ENCODE results near the gene DOCK9. TPM values are rescaled to one million over a fixed set of nuclear protein-coding genes. Genes with fewer than 3 reads are reported as not detected.

DOCK9 gene
- total RNA-seq, 2 experiments from 2014 or later, result 31.9 to 33.5 TPM

GRCh38 chr13:98930151-98930591, 47.7 kb downstream of the DOCK9 start:
- Mint-ChIP-seq H3K4me3 (peak overlapping the region; percentile 71), H3K27ac (peak overlapping the region; percentile 86), H3K9me3 (peaks cover 16% of the 10 kb centered on the region), H3K27me3 (no peaks in the 10 kb centered on the region), H3K4me1 (peaks cover 8% of the 10 kb centered on the region), H3K36me3 (peaks cover 33% of the 10 kb centered on the region)
- no peak for DNase-seq

DNA sequence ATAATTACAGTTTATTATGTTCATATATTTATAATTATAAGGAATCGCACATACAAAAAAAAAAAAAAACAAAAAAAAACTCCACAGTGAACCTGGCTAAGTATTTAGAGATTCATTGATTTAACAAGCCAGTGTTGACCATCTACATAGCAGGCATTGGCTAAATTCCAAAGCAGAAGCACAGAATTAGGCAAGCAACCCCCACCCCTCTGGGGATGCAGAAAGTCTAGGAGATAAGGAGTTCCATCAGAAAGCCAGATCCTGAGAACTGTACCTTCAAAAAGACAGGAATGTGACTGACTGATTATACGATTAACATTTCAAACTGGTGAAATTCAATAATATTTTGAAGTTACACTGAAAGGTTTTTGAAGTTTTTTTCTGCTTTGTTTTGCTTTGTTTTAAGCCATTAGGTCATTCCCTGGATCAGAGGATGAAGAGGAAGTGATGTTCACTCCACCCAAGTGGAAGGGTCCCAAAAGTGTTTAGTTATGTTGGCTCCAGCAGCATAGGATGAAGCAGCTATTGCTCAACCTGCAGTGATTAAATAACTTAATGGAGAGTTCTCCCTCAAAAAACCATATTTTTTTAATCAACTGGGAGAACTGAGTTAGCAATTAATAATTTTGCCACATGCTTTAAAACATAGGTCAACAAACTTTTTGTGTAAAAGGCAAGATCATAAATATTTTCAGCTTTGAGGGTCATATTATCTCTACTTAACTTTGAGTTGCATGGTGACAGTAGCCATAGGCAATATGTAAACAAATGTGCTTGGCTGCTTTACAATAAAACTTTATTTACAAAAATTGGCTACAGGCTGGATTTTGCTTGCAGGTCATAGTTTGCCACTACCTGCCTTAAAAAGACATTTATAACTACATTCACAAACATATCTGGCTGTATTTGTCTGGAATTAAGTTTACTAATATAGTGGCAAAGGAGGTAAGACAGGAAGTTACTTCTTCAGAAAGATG, 49.6 kb downstream of the DOCK9 start:
- Mint-ChIP-seq H3K27ac (no peak overlapping the region), H3K4me1 (peaks cover 8% of the 10 kb centered on the region), H3K9me3 (peaks cover under 1% of the 10 kb centered on the region), H3K27me3 (no peaks in the 10 kb centered on the region), H3K4me3 (no peak overlapping the region), H3K36me3 (peaks cover 24% of the 10 kb centered on the region)
- no peak for DNase-seq

DNA sequence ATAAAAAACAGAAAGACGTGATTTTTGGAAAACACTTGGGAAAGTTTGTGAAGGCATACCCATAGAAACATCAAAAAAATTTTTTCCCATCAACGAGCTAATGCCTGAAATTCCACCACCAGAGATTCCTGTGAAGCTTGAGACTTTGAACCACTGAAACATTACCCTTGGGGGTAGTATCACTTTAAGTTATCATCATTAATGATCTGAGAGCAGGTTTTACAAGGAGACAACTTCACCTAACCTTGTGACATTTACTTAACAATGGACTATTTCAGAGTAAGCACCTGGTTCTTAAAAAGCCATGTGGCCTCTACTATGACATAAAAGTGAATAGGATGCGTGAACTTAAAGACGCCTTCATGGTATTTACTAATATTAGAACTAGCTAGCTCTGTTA, 51.9 kb downstream of the DOCK9 start:
- peaks cover 8% of the 10 kb centered on the region for H3K4me1 Mint-ChIP-seq
- no peak overlapping the region for H3K27ac Mint-ChIP-seq

DNA sequence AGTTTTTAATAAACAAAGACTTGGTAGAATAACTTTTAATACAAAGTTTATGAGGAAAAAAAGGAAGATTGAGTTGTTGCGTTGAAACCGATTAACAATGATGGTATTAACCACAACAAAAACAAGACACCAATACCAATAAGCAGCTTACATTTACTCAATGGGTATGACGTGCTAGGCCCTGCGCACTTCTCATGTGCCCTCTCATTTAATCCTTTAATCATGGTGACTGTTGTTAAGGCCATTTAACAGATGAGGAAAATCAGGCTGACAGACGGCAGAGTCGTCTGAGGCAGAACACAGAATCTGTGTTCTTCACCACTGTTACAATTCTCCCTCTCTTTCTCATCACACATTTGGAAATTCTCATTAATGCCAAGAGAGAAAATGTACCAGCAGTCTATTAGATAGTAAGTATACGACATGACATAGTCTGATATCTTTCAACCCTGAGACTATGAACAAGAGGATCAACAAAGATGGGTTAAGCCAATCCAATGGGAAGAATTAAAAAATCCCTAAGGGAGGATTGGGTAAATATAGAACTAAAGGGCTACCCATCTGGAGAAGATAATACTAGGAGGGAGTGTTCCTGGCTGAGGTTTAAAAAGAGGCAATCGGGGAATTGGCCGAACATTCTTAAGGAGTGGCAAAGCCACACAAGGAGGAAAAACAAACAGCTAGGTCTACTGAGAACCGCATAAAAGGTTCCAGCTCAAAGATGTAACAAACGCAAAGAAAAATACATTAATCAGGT, 54.0 kb downstream of the DOCK9 start:
- Mint-ChIP-seq H3K9me3 (no peaks in the 10 kb centered on the region), H3K4me1 (peaks cover 12% of the 10 kb centered on the region), H3K27ac (no peak overlapping the region), H3K4me3 (no peak overlapping the region), H3K27me3 (no peaks in the 10 kb centered on the region), H3K36me3 (peaks cover 42% of the 10 kb centered on the region)
- no peak for DNase-seq

More for the DNA sequence above, 51.9 kb downstream of the DOCK9 start:
- Mint-ChIP-seq H3K9me3 (no peaks in the 10 kb centered on the region), H3K36me3 (peaks cover 36% of the 10 kb centered on the region), H3K27me3 (no peaks in the 10 kb centered on the region), H3K4me3 (no peak overlapping the region)
- no peak for DNase-seq

DNA sequence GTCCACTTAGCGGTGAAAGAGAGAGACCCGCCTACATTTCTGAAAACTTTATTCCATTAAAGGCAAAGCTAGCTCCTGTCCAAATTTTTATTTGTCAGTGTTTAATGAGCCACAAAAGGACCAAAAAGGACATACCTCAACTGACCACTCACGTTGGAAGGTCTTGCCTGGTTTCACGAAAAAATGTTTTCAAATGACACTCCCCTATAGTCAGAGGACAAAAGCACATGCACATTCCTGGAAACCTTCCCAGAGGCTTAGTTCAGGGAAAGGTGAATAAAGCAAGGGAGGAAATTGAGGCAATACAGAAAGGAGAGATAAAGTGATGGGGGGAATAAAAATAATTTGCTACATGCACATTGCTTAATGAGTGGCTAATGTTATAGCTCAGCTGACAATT, 55.6 kb downstream of the DOCK9 start:
- H3K36me3 Mint-ChIP-seq, result peaks cover 44% of the 10 kb centered on the region
- H3K9me3 Mint-ChIP-seq, result no peaks in the 10 kb centered on the region
- H3K4me1 Mint-ChIP-seq, result peaks cover 16% of the 10 kb centered on the region
- no peak for DNase-seq
- H3K27me3 Mint-ChIP-seq, result no peaks in the 10 kb centered on the region
- no peak overlapping the region for H3K4me3 Mint-ChIP-seq
- H3K27ac Mint-ChIP-seq, result no peak overlapping the region

GRCh38 chr13:98921786-98922185, 56.1 kb downstream of the DOCK9 start:
- no peak overlapping the region for H3K4me3 Mint-ChIP-seq

DNA sequence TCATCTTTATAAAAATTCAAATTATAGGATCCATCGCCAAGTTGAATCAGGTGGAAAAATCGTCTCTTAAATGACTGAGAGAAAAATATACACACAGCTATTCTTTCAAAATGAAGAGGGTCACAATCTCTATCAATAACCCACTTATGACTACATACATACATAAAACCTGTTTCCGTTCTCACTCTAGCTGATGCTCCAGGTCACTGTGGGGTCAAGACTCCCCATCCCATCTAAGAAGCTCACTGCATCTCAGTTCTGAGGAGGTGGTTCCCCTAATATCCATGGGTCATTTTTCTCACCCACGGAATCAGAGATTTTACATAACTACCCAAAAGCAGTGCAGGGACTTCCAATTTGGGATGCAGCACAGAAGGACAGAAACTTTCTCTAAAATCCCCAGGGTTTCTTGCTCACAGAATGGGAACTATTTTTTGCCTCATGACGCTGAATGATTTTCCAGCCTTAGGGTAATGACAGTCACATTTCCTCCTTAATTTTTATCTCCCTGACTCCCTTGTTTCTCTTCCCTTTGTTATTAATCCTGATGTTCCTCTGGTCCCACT, 56.8 kb downstream of the DOCK9 start:
- no peak for DNase-seq
- H3K4me3 Mint-ChIP-seq, result no peak overlapping the region
- no peaks in the 10 kb centered on the region for H3K9me3 Mint-ChIP-seq
- peaks cover 16% of the 10 kb centered on the region for H3K4me1 Mint-ChIP-seq
- no peaks in the 10 kb centered on the region for H3K27me3 Mint-ChIP-seq
- no peak overlapping the region for H3K27ac Mint-ChIP-seq
- peaks cover 47% of the 10 kb centered on the region for H3K36me3 Mint-ChIP-seq

More at GRCh38 chr13:98921786-98922185, 56.1 kb downstream of the DOCK9 start:
- H3K36me3 Mint-ChIP-seq, result peaks cover 44% of the 10 kb centered on the region
- peaks cover 16% of the 10 kb centered on the region for H3K4me1 Mint-ChIP-seq
- DNase-seq, result no peak
- H3K27me3 Mint-ChIP-seq, result no peaks in the 10 kb centered on the region
- H3K27ac Mint-ChIP-seq, result no peak overlapping the region
- H3K9me3 Mint-ChIP-seq, result no peaks in the 10 kb centered on the region

DNA sequence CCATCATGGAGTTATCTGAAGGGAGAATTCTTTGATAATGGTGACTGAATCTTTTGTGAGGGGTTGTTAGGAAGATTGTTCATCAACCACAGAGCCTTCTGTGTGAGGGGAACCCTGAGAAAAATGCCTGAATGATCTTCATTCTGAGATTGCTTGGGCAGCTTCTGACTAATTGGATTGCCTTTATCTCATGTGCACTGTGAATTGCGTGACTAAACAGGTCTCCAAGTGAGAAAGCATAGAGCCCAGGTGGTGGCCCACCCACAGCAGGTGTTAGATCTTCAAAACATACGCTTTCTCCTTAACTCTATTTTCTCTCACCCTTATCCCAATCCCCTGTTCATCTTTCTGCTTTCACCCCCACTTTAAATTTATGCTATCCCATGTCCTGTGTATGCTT, 58.3 kb downstream of the DOCK9 start:
- peaks cover 20% of the 10 kb centered on the region for H3K4me1 Mint-ChIP-seq
- H3K9me3 Mint-ChIP-seq, result no peaks in the 10 kb centered on the region
- no peak overlapping the region for H3K4me3 Mint-ChIP-seq
- H3K27ac Mint-ChIP-seq, result no peak overlapping the region
- no peak for DNase-seq
- no peaks in the 10 kb centered on the region for H3K27me3 Mint-ChIP-seq
- H3K36me3 Mint-ChIP-seq, result peaks cover 53% of the 10 kb centered on the region

DNA sequence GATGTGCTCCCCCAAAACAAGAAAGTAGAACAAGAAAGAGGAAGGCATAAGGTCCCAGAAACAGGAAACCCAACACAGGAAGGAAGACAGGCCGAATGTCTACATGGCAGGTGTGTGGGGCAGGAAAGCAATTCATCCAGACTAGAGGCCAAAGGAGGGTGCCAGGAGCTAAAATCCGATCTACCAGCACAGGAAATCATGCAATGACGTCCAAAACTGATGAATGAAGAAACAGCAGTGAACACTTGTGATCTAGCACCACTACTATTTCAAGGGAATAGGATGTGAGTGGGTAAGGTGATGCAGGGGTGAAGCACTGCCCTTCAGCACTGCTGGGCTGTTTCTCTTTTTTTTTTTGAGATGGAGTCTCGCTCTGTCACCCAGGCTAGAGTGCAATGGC, 59.1 kb downstream of the DOCK9 start:
- Mint-ChIP-seq H3K4me1 (peaks cover 20% of the 10 kb centered on the region), H3K4me3 (no peak overlapping the region), H3K36me3 (peaks cover 47% of the 10 kb centered on the region), H3K27ac (peak overlapping the region; percentile 8), H3K27me3 (no peaks in the 10 kb centered on the region), H3K9me3 (no peaks in the 10 kb centered on the region)
- no peak for DNase-seq

DNA sequence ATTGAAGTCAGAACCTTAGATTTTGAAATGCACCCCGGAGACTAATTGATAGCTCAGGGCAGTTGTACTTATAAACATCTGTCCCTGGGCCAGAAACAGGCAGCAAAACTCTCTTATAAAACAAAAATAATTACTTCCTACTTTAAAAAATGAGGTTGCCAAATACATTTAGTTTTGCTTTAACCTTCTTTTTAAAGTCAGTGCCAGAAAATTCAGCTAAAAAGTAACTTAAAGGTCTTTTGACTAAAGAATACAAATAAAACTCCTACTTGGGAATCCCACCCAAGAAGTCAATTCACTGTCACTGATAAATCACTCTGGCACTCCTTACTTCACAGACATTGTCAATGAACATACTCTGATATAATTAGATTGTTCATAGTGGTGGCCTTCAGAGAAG, 60.7 kb downstream of the DOCK9 start:
- H3K36me3 Mint-ChIP-seq, result peaks cover 46% of the 10 kb centered on the region
- peaks cover 30% of the 10 kb centered on the region for H3K4me1 Mint-ChIP-seq
- no peak for DNase-seq
- no peaks in the 10 kb centered on the region for H3K27me3 Mint-ChIP-seq
- no peaks in the 10 kb centered on the region for H3K9me3 Mint-ChIP-seq
- no peak overlapping the region for H3K4me3 Mint-ChIP-seq
- no peak overlapping the region for H3K27ac Mint-ChIP-seq

- no peak overlapping the region for H3K27ac Mint-ChIP-seq
- H3K27me3 Mint-ChIP-seq, result no peaks in the 10 kb centered on the region
- peaks cover 32% of the 10 kb centered on the region for H3K4me1 Mint-ChIP-seq
- peaks cover 40% of the 10 kb centered on the region for H3K36me3 Mint-ChIP-seq
- no peak overlapping the region for H3K4me3 Mint-ChIP-seq
- DNase-seq, result no peak
- no peaks in the 10 kb centered on the region for H3K9me3 Mint-ChIP-seq
Measured at GRCh38 chr13:98916403-98916802, 61.5 kb downstream of the DOCK9 start.

DNA sequence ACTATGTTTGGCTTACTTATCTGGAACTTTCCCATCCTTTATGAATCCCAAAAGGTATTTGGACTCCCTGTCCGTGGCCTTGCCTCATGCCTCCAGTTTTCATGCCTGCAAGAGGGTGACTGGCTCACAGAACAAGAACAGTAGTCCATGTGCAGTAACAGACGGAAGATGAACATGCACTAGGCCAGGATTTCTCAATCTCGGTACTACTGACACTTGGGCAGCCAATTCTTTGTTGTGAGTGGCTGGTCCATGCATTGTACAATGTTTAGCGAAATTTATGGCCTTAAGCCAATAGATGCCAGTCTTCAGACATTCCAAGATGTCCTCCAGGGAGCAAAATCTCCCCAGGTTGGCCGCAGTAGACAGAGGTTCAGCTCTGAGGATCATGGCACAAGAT, 61.9 kb downstream of the DOCK9 start:
- no peaks in the 10 kb centered on the region for H3K27me3 Mint-ChIP-seq
- no peak overlapping the region for H3K27ac Mint-ChIP-seq
- H3K9me3 Mint-ChIP-seq, result no peaks in the 10 kb centered on the region
- DNase-seq, result no peak
- H3K4me1 Mint-ChIP-seq, result peaks cover 34% of the 10 kb centered on the region
- H3K4me3 Mint-ChIP-seq, result no peak overlapping the region
- peaks cover 38% of the 10 kb centered on the region for H3K36me3 Mint-ChIP-seq

GRCh38 chr13:98915563-98915962, 62.3 kb downstream of the DOCK9 start:
- H3K9me3 Mint-ChIP-seq, result no peaks in the 10 kb centered on the region
- H3K27me3 Mint-ChIP-seq, result no peaks in the 10 kb centered on the region
- H3K36me3 Mint-ChIP-seq, result peaks cover 39% of the 10 kb centered on the region
- peaks cover 38% of the 10 kb centered on the region for H3K4me1 Mint-ChIP-seq
- no peak overlapping the region for H3K27ac Mint-ChIP-seq
- no peak for DNase-seq
- no peak overlapping the region for H3K4me3 Mint-ChIP-seq

DNA sequence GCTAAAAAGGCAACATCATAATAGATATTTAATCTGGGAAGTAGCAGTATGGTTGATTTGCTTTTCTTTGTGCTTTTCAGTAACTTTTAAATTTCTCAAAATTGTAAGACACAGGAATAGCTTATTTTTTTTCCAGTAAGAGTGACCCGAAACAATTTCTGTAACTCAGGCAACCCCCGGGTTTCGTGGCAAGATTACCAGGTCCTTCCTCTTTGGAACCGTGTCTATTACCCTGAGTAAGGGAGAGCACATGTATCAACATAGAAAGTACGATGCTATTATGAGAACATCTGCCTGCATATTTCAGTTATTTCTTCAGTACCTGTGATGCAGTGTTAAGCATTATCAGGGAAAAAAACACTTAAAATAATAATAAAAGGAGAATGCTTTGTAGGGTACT, 64.1 kb downstream of the DOCK9 start:
- Mint-ChIP-seq H3K36me3 (peaks cover 39% of the 10 kb centered on the region), H3K9me3 (no peaks in the 10 kb centered on the region), H3K4me3 (no peak overlapping the region), H3K27ac (no peak overlapping the region), H3K27me3 (no peaks in the 10 kb centered on the region), H3K4me1 (peaks cover 42% of the 10 kb centered on the region)
- no peak for DNase-seq

DNA sequence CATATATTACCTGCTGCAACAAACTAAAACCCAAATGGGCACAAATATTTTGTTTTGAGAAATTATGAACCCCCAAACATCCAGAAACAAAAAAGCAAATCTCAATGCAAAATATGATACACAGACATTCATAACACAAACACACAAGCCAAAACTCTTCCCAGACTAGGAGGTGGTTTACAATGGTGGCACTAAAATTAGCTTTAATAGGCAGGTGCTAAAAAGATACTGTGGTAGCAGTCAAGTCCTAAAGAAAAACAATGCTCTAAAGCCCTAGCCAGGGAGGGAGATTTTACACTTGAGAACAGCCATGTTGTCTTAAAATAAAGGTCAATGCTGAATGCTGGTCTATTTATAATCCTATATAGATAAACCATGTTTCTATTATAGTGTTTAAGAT, 65.0 kb downstream of the DOCK9 start:
- DNase-seq, result no peak
- H3K9me3 Mint-ChIP-seq, result no peaks in the 10 kb centered on the region
- H3K27ac Mint-ChIP-seq, result no peak overlapping the region
- H3K4me3 Mint-ChIP-seq, result no peak overlapping the region
- H3K27me3 Mint-ChIP-seq, result no peaks in the 10 kb centered on the region
- peaks cover 40% of the 10 kb centered on the region for H3K4me1 Mint-ChIP-seq
- H3K36me3 Mint-ChIP-seq, result peaks cover 35% of the 10 kb centered on the region
